Measurements from ENCODE around the gene TFR2.

The TFR2 gene

DNA sequence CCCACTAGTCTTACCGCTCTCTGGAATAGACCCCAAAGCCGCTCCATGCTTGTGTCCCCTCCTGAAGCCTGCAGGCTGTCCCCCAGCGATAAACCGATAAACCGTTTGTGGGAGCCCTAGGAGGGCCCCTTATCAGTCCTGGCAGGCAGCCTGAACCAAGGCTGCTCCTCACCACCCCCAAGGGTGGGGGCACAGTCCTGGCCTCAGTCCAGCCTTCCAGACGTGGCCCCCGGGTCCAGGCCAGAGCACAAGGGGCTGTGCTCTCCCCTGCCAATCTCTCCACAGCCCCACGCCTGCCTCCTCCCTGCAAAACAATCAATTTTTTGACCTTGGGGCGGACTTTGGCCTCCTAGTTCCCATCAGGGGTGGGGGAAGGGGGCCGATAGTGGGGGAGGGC is at the start of gene TFR2:
Gene TFR2 (minus strand): TSS at position 90 of the 397 bp plus-strand sequence. CDS start 43 bp downstream, at position 47.
- no peak for DNase-seq

DNA sequence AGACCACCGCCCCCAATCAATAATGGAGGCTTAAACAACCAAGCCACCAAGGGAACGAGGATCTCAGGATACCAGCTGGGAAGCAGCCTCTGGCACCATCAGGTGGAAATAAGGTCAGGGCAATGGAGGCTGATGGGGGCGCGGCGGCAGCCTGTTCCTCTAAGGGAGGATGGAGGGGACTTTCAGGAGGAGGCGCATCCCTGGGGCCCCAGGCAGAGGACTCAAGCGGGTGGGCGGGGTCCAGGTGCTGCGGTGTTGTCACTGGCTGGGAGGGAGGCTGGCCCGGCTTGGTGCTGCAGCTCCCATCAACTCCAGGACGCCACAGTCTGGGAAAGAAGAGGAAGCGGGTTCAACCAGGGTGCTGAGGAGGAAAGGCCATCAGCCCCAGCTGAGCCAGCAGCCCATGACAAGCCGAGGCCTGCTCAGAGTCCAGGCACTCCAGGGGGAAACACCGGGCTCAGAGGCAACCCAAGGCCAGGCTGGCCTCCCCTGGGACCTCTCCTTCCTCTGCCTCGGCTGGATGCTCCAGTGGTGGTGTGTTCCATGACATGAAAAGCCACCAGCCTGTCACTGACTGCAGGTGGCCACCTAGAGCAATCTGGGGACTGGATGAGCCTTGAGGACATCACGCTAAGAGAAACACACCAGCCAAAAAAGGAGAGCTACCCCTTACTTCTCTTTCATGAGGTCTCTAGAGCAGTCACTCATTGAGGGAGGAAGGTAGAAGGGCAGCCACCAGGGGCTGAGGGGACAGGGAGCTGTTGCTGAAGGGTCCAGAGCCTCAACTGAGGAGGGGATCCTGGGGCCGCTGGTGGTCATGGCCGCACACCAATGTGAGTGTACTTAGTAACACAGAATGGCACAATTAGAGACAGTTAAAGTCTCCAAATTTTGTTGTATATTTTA is 48.1 kb upstream of the TFR2 start:
- no peak for DNase-seq

DNA sequence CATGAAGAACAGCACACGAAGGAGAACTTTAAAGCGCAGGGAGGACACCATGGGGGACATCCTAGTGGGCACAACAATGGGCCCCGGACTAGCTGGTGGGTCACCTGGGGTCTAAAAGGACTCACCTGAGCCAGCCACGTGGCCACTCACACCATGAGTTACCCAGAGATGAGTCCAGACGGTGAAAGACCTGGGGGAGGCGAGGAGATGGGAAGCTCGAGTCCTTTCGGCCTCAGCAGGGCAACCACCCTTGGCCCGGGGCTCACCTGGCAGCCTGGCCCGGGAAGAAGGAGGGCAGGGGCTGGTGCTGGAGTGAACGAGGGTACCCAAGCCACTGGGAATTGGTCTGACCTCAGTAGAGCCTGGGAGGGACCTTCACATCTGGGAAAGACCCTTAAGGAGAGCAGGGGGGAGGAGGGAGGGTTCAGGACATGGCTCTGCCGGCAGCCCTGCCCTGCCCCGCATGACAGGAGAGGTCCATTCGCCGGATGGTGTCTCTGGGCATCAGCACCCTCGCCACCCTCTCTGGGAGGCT is 47.0 kb upstream of the TFR2 start:
- DNase-seq, result no peak

DNA sequence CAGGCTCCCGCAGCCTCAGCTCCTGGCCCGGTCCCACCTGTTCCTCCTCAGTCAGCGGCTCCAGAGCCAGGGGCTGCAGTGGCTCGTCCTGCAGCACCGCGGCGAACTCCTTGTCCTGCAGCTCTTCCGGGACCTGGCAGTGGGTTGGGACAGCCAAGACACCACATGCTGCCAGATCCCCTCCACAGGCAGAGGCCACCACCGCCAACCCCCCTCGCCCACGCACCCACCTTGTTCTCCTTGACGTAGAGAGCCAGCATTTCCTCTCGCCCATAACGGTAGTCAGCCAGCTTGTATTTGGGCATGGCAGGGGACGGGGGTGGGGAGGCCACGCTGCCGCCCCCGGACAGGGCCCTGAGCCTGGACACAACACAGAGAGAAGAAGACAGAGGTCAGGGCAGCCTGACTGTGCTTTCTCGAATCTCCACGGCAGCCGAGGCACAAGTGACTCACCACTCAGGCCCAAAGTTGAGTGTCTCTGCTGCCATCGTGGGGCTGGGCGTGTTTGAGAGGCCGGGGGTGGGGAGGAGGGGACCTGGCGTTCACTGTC is 46.5 kb upstream of the TFR2 start:
- DNase-seq, result no peak

DNA sequence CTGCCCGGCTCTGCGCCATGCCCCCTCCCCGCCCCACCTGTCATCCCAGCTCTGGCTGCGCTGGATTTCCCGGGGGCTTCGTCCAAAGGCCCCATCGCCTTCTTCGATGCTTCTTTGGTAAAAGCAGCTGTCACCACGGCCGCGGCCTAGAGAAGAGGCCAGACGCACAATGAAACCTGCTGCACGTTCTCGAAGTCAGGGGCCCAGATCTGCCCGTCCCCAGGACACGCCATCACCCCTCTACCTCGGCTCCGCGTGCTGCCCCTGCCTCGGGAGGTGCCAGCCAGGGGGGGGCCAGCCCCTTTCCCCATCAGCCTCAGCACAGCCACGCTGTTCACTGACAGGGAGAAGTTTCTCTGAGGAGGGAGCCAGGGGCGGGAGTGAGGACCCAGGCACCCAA is 45.9 kb upstream of the TFR2 start:
- no peak for DNase-seq

DNA sequence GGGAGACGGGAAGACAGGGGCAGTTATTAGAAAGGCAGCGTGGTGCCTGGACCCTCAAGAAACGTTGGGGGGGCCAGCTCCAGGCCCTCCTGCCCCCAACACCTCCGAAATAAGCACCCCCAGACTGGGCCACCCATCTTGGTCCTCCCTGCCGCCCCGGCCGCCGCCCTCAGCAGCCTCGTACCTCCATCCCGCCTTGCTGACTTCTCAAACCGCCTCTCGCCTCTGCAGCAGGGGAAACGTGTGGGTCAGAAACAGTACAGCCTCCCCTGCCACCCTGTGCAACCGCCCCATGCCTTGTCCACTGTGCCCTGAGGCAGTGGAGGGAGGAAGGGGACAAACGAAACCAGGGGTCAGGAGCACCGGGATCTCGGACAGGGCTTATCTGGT is 45.5 kb upstream of the TFR2 start:
- DNase-seq, result no peak

DNA sequence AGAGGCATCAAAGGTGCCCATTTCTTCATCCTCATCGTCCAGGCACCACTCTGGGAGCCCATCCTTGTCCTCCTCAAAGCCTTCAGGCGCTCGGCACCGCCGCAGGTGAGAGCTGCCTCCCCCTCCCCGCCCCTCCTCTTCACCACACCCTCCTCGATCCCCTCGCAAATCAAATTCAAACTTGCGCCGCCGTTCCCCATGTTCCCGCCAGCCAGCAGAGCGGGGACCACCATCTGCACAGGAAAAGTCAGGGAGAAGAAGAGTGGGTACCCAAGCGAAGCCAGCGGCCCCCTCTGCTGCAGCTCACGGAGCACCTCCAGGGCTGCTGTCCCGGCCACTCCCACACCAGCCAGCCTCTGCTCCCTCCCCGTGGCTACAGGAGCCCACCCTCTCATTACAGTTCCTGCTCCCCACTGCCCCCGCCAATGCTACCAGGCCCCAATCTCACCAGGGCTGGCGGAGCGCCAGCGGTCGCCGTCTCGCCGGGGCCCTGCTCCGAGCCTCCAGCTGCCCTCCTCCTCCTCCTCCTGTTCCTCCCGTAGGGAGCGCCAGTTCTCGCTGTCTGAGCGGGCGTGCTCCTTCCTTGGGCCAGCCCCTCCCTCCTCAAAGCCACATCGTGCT is 45.0 kb upstream of the TFR2 start:
- no peak for DNase-seq

DNA sequence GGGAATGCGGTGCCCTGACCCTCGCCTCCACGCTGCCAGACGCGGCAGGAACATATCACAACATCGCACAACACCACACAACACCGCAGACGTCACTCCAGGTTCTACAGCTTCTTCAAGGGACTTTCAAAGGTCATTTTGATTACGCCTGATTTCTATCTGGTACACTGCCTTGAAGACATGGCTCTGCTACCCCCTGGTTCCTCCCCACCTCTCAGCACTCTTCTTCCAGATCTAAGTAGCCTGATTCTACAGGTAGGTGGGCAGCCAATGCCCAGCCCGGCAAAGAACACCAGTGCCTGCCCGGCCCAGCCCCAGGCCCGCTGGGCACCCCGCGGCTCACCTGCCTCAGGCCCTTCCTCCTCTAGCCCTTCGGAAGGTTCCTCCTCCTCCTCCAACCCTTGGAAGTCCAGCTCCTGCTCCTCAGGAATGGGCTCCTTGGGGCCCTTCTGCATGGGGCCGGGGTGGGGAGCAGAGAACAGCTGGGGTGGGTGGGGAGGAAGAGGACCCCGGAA is 44.3 kb upstream of the TFR2 start:
- no peak for DNase-seq

DNA sequence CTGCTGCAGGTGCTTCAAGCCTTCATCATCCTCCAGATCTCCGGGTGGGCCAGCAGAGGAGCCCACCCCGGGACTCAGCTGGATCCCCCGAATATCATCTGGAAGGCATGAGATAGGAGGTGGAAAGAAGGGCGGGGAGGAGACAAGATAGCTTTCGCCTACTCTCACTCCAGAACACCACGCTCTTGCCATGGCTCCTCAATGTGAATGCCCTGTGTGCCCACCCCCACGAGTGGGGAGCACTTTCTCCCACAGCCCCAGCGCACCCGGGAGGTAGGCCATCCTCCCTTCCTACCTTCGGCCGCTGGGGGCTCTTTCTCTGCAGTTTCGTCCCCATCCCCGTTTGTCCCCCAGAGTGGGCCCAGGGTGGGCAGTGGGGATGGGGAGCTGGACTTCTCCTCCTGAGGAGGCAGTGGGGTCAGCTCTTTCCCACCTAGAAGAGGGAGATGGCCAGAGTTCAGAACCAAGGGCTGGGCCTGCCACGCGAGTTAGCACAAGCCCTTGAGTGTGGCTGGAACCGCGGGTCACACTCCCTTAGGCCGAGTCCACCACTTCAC is 43.8 kb upstream of the TFR2 start:
- no peak for DNase-seq

DNA sequence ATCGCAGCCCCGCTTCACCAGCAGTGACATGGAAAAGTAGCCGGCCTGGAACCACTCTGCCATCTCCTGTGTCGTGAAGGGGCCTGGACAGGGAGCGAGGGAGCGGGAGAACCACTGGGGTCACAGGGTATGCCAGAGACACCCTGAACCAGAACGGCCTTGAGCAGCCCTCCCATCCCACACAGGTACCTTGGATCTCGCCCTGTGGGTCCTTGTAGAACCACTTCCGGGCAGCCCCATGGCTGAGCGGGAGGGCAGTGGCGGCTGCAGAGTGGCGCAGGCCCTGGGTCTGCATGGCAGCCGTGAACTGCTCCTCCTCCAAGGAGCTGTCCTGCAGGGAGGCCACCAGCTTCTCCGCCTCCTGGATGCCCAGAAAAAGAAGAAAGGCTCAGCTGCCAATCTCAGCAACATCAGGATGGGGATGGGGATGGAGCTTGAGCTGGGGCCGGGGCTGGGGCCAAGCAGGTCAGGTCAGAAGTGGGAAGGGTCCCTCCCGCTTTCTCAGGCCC is 43.2 kb upstream of the TFR2 start:
- no peak for DNase-seq

DNA sequence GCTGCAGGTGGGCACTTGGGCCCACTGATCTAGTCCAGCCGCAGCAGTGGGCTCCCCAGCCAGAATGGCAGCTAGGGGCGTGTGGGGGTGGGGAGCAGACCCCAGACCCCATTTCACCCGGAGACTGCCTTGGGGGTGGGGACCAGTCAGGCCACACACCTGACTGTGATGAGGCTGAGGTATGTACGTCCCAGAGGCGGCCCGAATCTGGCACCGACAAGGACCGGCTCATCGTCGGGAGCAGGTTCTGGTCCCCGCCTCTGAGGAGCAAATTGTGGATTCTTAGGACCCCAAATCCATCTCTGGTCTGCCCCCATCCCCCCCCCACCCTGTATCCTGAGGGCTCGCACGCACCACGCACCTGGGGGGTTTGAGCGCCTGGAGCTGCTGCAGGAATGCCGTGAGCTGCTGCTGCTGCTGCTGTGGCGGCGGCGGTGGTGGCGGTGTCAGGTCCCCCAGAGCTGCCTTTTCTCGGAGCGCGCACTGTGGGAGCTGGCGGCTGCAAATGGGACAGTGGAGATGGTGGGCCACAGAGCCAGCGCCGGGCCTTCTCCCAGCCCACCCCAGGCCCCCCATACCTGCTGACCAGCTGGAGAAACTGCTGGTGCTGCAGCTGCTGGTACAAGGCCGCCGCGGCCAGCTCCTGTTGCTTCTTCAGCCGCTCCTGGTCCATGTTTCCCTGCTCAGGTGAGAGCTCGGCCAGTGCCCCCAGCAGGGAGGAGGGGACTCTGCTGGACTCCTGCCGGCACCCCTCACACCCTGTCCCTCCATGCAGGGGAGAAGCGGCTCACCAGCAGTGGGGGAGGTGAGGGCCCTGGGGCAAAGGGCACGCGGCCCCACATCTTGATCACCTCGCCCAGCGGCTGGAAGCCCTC is 42.5 kb upstream of the TFR2 start:
- no peak for DNase-seq

DNA sequence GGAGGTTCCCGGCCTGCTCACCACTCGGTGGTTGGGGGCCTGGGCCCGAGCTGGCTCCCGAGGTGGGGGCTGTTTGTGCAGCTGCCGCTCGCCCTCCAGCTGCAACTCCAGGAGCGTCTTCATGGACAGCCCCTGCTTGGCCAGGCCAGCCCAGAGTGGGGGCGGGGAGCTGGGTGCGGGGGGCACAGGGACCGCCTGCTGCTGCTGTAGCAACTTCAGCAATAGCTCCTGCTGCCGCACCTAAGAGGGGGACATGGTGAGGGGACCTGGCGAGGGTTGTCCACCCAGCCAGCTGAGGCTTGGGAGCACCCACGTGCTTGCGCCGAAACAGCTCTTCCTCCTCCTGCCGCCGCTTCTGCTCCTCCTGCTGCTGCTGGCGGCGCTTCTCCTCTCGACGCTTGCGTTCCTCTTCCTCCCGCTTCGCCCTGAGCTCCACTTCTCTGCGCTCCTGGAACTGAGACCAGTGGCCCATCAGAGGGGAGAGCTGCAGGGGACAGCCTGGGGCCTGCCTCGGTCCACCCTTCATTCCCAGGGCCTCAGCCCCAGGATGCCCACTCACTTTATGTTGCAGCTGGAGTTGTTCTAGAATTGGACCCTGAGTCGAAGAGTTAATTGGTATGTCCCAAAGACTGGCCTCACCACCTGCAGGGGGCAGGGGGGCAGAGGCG is 41.8 kb upstream of the TFR2 start:
- DNase-seq, result no peak

DNA sequence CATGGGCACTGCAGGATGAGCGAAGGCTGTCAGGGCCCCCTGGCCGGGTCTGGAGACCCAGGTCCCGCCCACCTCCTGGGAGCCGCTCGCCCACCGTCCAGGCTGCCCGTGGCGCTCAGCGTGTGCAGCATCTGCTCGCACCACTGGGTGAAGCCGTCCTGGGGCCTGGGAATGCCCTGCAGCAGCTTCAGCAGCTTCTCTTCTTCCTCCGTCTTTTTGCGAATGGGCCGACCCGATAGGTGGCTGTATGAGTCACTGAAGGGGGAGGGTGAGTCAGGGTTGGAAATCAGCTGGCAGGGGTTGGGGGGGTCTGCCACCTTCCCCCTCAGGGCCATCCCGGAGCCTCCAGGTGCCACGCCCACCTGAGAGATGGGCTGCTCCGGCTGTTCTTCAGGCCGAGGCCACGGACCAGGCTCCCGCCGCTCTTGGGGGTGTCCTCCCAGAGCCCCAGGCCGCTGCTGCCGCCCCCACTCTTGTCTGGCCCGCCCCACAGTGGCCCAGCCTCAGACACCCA is 40.9 kb upstream of the TFR2 start:
- no peak for DNase-seq

DNA sequence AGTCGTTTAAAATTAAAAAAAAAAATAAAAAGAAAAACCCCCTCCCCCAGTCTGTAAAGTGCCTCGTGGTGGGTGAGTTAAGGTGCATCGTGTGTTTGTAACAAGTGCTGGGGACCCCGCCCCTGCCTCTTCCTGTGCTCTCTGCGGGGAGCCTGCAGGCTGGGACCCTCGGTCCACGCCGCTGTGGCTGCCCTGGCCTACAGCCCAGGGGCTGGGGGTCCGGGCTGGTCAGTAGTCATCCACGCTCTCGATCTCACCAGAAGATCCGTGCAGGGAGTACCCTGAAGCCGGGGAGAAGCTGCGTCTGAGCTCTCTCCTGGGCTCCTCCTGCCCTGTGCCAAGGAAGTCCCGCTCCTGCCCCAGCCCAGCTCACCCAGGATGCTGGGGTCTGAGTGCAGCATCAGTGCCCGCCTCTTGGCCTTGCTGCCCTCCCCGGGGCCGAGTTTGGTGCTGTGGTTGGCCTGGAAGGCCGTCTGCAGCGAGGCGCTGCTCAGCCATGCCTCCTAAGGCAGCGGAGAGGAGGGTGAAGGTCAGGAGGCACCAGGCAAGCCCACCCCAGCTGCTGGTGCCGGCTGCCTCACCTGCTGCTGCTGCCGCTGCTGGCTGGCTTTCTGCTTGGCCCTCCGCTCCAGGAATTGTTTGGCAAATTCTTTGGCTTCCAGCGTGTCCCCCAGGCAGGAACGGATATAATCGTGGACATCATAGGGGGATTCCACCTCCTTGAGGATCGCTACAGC is 40.3 kb upstream of the TFR2 start:
- no peak for DNase-seq

DNA sequence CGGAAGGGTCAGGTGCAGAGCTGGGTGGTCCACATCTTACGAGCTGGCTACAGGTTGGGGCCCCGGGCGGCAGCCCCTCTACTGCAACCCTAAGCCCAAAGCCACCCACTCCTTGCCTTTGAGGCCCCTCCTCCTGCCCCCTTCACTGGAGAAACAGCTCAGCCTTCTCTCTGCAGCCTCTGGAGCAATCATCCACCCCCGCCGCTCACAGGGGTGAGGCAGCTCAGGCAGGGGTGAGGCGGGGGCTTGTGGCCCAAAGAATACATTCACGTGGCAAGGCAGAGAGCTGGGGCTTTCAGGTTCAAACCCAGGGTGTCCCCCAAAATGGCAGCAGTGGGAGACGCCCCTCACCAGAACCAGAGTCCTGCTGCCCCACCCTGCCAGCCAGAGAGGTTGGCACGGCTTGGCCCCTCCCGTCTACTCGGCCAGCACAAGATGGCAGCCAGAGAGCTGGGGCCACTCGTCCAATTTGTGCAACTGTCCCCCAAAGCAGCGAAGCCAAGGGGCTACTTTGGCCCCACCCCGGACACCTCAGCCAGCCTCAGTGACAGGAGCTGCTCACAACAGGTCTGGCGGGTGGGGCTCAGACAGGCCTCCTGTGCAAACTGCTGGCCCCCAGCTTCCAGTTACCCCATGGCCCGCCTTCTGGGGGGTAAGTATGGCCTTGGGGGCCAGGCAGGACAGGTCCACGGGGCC is 39.4 kb upstream of the TFR2 start:
- no peak for DNase-seq

DNA sequence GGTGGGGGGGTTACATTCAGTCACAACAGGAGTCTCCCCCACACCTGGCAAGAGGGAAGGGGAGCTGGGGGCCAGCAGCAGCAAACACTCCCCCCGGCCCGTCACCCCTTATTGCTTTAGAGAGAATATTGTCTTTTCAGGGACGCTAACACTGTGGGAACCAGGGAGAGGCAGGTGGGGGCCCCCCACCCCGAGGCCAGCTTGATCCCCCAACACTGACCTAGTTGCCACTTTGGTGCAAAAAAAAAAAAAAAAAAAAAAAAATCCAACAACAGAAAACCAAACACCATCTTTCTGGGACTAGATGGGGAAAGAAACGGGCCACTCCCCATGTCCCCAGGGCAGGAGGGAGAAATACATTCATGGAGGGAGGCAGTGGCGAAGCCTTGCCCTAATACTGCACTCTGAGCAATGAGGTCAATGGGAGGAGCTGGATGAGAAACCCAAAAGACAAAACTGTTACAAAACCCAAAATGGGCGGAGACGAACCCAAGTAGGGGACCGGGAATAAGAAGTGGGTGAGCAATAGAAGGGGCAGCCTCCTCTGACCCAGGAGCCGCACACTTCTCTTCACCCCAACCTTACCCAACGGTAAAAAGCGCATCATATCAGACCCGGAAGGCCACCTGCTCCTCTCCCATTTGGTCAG is 38.7 kb upstream of the TFR2 start:
- DNase-seq, result no peak

DNA sequence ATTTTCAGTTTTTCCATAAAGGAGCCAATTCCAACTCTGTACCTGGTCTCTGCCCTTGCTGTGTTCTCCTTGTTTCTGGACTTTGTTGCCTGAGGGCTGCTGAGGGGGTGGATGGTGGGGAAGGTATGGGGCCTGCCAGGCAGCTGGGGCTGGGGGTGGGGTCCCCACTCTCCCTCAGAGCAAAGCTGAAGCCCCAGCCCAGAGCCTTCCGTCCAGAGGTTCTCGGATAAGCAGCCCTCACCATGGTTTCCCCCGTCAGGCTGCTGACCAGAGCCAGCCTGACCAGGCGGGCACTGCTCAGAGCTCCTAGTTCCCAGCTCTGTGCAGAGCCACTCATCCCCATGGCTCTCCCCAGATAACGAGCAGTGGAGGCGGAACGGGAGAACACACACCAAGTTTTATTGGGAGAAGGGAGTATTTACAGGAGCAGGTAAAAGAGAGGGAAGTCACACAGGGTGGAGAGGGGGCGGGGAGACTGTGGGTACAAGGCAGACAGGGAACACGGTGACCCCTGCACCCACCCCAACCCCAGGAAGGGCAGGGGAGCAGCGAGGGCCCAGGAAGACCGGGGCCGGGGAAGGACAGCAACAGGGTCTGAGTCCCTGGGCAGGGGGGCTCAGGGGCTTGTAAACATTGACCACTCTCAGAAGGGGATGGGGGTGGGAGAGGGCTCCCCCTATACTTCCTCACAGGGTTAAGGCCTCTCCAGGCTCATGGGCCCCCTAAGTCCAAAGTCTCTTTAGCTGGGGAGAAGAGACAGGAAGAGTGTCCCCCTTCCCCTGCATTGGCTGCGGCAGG is 38.0 kb upstream of the TFR2 start:
- DNase-seq, result no peak

DNA sequence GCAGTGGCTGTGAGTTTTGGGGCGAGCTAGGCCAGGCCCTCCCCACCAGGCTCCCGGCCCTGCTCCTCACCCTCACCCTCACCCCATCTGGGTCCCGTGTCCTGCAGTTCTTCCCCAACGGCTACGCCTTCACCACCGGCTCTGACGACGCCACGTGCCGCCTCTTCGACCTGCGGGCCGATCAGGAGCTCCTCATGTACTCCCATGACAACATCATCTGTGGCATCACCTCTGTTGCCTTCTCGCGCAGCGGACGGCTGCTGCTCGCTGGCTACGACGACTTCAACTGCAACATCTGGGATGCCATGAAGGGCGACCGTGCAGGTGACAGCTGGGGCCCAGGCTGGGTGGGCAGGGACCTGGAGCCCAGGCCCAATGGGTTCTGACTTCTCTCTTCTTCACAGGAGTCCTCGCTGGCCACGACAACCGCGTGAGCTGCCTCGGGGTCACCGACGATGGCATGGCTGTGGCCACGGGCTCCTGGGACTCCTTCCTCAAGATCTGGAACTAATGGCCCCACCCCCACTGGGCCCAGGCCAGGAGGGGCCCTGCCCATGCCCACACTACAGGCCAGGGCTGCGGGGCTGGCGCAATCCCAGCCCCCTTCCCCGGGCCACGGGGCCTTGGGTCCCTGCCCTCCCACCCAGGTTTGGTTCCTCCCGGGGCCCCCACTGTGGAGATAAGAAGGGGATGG is 37.1 kb upstream of the TFR2 start:
- DNase-seq, result no peak

Data from NCI-H524 (cell line).